Right kidney (tissue), 1 donor: ENCODE measurements around the gene ACVR2A.

ENCODE experiments used
- DNase-seq: peaks from one replicate; pipeline ENCODE4 v3.0.0-alpha.2; 2016

The ACVR2A gene

GRCh38 chr2:147917161-147917560 lies 72.3 kb downstream of the ACVR2A start:
- DNase-seq, result no peak

DNA sequence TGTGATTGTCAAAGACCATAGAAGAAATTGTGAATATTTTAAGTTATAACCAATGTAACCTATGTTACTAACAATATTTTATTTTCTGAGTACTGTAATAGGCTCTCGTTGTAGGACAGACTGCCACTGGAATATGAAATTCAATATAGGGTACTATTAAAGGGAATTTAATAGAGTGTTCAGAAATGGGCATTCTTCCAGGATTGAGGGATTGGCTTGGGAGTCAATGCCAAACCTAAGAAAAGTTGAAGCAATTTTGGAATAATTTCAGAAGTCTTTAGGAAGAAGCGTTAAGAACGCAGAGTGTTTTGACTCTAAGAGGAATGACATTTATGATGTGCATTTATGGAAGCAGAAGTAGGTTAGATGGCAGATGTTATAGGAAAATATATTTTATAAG lies 79.0 kb downstream of the ACVR2A start:
- no peak for DNase-seq

GRCh38 chr2:147924647-147925046 lies 79.8 kb downstream of the ACVR2A start:
- DNase-seq, result no peak

GRCh38 chr2:147925886-147926285 lies 81.1 kb downstream of the ACVR2A start:
- no peak for DNase-seq

DNA sequence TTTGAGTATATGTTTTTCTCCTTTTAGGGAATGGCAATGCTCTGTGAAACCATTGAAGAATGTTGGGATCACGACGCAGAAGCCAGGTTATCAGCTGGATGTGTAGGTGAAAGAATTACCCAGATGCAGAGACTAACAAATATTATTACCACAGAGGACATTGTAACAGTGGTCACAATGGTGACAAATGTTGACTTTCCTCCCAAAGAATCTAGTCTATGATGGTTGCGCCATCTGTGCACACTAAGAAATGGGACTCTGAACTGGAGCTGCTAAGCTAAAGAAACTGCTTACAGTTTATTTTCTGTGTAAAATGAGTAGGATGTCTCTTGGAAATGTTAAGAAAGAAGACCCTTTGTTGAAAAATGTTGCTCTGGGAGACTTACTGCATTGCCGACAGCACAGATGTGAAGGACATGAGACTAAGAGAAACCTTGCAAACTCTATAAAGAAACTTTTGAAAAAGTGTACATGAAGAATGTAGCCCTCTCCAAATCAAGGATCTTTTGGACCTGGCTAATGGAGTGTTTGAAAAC lies 82.3 kb downstream of the ACVR2A start:
- no peak for DNase-seq

GRCh38 chr2:147933931-147934330 lies 89.1 kb downstream of the ACVR2A start:
- no peak for DNase-seq

DNA sequence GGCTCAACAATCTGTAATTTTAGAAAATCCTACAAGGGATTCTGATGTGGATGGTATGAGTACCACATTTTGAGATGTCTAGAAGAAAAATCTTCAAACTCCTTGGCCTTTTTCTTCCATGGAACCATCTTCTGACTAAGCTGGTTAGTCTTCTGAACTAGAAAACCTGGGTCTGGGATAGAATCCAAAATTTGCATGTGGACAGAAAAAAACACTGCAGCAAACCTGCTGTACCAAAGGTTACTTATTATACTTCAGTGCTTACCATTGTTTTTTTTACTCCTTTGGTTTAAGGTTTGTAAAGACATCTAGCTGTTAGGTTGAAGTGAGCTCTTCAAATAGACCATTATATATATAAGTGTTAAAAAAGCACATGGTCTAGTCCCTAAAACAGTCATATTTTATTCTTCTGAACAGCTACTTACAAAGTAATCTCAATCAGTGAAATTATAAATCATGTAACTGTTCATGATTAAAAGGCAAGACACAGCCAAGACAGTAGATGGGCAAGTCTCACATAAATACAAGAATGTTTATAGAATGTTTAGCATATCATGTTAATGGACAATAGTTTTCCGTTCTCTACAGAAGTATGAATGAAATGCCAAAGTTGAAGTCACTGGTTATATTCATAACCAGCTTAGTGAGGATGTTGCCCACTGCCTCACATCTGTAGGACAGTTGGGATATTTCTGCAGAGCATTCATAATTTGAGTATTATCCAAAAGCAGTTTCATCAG lies 90.2 kb downstream of the ACVR2A start:
- DNase-seq, result no peak

DNA sequence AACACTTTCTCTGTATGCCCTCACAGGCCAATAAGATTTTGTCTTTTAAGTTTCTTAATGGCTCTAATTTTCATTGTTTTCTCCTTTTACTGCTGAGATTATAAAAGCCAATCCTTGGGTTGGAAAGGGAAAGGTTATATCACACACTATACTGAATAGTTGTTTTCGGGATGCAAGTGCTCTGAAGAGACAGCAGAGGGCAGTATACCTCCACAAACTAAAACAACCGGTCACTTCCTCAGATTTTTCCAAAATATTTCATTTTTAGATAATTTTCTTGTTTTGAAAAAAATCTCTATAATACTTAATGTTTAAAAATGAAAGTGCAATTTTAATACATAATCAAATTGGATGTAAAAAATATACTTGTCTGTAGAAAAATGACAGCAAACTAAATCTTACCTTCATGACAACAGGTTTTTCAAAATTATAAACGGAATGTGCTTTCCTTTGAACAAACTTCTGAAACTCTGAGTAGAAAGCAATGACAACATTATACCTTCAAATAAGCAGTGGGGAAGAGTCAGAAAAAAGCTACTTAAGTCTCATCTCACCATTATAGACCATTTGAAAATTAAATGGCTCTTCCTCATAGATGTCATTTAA lies 93.0 kb downstream of the ACVR2A start:
- no peak for DNase-seq

DNA sequence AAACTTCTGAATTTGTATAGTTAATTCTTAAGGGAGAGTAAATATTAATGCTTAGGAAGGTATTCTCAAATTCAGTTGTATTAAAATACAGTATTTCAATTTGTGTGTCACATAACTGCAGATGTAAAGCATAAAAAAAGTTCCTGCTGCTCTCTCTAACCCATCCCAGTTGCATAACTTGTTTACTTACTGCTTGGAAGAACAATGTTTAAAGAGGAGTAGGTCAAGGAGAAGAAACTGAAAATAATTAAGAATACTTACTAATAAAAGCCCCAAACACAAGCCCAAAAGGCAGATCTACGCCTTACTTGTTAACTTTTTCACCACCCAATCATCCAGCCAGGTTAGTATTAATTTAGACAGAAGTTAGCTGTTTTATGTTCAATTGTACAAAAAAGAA lies 94.5 kb downstream of the ACVR2A start:
- no peak for DNase-seq

- no peak for DNase-seq
Observed at GRCh38 chr2:147945660-147946059, 100.8 kb downstream of the ACVR2A start.

DNA sequence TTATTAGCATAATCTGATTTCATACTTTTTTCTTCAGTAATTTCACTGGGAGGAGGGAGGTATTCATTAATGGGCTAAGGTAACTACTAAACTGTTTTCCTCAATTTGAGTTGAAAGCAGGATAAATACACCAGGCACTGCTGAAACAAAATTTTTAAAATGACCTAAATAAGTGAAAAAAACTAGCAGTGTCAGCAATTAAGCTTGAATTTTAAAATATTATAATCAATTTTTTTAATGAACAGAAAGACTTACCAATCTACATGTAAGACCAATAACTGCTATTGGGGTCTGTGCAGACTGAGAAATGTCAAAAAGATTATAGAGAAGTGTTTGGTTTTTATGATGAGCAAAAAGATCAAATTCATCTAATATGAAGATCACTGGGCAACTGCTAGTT lies 107.3 kb downstream of the ACVR2A start:
- DNase-seq, result no peak

DNA sequence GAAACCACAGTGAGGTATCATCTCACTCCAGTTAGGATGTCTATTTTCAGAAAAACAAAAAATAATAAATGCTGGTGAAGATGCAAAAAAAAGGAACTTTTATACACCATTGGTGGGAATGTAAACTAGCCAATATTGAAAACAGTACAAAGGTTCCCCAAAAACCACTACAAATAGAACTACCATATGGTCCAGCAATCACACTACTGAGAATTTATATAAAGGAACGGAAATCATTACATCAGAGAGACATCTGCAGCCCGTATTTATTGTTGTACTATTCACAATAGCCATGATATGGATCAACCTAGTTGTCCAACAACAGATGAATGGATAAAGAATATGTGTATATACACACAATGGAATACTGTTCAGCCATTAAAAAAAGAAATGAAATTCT lies 123.7 kb downstream of the ACVR2A start:
- no peak for DNase-seq

DNA sequence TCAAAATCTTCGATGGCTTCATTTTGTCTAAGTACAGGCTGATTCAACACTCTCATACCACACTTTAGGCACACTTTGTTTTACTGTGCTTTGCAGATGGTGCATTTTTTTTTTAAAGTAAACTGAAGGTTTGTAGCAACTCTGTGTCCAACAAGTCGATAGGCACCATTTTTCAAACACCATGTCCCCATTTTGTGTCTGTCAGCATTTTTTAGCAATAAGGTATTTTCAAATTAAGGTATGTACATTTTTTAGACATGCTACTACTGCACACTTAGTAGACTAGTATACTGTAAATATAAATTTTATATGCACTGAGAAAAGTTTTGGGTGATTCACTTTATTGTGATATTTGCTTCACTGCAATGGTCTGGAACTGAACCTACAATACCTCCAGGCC lies 131.3 kb downstream of the ACVR2A start:
- no peak for DNase-seq

DNA sequence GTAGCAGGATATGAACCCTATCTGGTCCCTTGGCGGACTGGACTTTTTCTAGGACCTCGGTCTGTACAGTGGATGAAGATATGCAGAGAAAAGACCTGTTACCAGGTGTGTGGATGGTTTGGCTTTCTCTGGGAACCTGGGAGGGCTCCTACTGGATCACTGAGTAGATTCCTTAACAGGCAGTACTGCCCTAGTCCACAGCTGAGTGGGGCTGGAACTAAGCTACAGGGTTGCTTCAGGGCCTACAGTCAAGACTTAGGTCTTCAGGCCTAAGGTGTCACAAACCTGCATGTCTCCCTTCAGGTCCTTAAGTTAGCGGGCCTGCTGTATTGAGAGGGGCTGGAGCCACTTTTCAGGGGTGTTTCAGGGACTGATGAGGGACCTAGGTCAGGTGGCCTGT lies 132.8 kb downstream of the ACVR2A start:
- DNase-seq, result no peak
